NOMO-1 treated with dmso at 0.1 percent for 144 hours (cell line): ENCODE results near the gene S100A8.
"Not testable (repeated sequence)": the region's sequence is repeated elsewhere in the genome, so short reads cannot be mapped to it uniquely, and the experiment has no call there.

Experiments used
- DNase-seq: peaks from one replicate; lab custom pipeline; 2025; ENCODE audit not compliant: unreplicated experiment; lab: John Stamatoyannopoulos, UW

The S100A8 gene

DNA sequence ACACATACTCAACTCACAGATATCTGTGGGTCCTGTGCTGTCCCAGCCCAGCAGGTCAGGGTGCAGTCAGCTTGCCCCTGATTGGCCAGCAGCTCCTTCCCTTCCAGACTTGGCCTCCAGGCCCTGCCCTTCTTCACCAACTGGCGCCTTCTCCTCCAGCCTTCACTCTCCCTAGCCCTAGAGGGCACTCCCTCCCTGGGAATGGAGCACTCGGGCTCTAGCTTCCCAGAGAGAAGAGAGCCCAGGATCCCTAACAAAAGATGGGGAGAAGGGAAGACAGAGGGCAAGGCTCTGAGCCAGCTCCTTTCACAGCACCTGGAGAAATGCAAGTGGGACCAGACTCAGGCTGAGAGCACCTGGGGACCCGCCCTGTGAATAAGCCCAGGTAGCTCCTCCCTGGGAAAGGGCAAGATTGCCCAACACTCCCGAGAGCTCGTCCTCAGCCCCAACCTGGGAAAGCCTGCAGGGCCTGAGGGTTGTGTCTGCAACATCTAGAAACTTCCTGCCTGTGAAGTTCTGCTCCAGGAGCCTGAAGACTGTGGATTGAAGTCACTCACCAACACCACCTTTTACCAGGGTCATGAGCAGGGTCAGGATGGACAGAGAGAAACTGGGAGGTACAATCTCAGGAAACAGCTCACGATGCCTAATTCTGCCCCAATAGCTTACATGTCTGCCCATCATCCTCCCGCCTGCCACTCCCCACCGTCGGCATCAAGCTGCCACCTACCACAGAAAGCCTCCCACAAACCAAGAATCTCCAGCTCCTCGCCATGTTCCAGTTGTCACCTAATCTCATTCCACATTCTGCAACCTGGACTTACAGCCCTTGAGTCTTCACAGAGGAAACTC is 42.1 kb downstream of the S100A8 start, which contains the start of gene PGLYRP4:
PGLYRP4 (minus strand) TSS at position 331 of the 852 bp plus-strand sequence. CDS start 909 bp downstream, outside the sequence.
- DNase-seq, result no peak

DNA sequence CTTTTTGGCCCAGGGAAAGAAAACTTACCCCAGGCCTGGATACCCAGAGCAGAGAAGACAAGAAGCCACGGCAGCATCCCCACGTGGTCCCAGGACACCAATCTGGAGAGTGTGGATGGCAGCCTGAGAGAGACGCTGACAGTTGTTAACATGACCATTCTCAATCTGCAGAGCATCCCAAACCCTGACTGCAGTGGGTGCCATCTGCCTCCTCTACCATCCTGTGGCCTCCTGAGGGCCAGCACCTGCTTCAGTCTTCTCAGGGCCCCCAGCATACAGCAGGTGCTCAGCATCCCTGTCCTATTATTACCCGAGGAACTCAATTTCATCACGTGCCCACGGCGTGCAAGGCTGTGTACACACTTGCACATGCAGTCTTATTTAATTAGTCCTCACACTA is 43.0 kb downstream of the S100A8 start:
- DNase-seq, result no peak

DNA sequence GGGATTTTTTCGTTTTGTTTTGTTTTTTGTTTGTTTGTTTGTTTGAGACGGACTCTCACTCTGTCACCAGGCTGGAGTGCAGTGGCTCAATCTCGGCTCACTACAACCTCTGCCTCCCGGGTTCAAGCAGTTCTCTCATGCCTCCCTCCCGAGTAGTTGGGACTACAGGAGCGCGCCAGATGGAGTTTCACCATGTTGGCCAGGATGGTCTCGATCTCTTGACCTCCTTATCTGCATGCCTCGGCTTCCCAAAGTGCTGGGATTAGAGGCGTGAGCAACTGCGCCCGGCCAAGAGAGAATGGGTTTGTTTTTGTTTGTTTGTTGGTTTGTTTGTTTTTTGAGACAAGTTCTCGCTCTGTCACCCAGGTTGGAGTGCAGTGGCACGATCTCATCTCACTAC is 43.8 kb downstream of the S100A8 start:
- not testable (repeated sequence) for DNase-seq

DNA sequence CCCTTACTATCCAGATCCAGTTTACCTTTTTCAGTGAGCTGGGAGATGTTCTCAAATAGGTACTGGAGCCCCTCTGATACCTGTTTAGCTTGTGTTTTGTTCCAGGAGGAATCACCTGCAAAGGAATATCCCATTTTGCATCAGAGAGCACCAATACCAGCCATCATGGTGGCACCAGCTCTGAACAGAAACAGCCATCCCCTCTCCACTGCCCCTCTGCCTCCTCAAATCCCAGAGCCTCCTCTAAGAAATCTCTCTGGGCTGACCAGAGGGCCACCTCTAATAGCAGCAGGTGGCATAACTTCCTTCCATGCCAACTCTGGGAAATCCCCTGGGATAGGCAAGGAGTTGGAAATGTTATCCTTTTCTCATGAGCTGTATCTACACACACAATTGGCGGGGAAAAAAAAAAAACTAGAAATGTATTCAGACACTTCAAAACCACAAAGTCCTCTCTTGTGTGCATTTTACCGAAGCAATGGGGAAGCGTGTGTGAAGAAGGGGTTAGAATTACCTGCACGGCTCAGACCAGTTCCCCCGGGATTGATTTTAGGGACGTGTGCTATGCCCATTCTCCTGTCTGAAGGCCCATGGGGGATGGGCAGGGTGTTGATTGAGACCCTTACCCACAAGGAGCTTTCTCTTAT is 44.7 kb downstream of the S100A8 start:
- DNase-seq, result no peak

DNA sequence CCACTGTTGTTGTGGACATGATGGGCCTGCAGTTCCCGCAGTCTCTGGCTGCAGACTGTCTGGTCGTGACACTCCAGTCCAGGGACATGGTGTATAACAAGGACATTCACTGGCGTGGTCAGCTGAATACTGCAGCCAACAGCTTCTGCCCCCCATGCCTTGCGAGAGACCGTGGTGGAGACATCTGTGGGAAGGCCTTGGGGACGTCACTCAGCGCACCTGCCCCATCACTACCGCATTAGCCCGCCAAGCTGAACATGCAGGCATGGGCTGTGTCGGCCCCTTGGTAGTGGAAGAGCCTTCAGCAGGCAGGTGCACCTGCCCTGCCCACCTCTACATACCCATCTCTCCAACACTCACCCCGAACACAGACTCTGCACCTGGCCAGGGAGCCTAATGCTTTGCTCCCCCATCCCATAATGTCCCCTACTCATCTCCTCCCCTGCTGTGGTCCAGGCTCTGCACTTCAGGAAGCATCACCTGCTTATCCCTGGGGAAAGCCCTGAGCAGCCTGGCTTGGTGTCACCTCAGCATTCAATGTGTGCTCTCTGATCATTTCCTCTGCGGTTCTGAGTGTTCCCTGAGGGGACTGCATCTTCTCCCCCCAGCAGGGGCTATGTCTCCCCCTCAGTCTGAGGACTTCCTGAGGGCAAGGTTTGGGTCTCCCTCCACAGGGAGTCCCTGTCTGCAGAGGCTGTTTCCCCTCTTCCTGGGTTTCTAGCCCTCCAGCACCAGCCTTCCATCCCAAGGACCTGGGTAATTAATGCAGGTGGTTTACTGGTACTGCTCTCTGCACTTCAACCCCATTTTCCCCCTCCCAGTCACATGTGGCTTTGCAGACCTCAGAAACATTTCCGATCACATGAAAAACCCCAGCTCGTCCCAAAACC is 45.4 kb downstream of the S100A8 start:
- no peak for DNase-seq

DNA sequence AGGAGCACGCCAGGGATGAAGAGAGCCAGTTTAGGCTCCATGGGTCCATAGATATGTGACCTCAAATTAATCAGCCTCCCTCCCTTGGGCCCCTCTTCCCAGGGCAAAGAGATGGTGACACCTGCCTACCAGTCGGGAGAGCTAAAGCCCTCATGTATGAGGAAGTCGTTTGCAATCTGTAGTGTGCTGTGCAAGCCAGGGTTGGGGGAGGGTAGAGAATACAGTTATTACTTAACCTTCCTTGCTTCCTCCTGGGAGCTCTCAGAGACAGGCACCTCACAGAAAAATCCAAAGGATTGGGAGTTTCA is 46.2 kb downstream of the S100A8 start:
- peak; percentile 75 for DNase-seq

DNA sequence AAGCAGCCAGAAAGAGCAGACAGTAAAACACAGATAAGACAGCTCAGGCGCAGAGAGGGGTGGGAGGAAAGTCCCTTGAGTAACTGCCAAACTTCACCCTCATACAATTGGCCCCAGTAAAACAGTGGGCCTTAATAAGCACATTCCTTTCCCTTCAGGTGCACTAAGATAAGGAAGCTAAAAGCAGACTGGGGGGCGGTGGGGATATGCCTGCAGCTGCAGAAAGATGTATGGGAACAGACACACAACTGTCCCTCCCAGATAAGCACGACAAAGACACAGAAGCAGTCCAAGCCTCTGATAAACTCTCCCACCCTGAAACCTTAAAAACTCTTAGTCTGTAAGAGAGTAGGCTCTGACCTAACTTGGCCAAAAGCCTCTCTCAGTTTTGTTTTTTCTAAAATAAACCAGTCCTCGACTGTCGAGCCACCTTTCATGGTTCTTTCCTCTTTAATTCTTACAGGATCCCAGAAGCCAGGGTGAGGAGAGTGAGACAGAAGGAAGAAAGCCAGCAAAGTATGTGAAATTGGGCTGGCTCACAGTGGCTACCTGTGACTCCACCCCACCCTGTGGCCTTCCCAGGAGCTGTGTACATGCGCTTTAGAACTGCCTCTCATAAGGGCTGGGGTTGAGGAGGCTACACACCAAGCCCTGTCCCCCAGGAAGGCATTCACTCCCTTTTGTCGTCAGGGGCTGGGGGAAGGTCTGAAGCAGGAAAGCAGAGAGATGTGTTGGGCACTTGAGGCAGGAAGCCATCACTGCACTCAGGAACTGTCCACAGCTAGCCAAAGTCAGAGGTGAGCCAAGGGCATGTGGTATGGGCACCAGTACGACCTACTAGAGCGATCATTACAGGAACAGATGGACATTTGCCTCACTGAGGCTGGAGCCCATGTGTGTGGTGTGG is 46.8 kb downstream of the S100A8 start:
- no peak for DNase-seq

DNA sequence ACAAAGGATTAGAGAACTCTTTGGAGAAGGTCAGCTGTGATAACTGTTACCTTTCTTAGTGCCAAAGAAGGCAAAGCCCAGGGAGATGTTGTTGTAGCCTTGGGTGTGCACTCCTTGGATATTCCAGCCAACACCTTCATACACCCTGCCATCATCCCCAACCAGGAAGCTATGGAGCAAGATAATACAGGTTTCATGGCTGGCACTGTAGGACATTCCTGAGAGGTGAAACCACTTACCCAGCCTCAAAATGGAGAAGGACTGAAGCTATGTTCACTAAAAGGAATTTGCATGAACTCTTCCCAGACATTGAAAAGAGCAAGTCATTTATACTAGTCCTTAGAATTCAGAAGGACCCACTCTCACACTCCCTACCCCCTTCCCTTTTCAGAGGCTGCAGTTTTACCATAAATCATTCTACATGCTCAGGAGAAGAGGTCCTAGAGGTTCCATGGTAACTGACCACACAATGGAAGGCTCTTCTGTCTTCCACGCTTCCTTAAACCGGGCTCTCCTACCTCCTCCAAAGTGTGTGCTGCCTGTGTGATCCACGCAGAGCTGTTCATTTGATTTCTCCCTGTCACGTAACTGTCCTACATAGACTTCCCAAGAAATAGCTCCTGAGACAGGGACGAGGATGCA is 47.7 kb downstream of the S100A8 start:
- no peak for DNase-seq

DNA sequence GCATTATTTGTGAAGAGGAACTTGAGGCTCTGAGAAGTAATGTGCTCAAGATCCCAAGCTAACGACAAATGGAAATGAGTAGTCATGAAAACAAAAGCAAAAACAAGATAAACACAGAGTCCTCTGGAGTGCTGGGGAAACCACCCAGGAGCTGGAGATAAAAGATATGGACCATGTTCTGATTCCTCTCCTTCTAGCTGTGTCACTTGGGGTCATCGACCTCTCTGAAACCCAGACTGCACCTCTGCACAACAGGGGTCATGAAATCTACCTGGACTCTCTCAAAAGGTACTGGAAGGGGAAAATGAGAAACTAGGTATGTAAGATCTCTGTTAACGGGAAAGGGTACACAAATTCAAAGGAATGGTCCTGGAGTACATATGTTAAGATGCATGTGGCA is 48.7 kb downstream of the S100A8 start:
- DNase-seq, result no peak

DNA sequence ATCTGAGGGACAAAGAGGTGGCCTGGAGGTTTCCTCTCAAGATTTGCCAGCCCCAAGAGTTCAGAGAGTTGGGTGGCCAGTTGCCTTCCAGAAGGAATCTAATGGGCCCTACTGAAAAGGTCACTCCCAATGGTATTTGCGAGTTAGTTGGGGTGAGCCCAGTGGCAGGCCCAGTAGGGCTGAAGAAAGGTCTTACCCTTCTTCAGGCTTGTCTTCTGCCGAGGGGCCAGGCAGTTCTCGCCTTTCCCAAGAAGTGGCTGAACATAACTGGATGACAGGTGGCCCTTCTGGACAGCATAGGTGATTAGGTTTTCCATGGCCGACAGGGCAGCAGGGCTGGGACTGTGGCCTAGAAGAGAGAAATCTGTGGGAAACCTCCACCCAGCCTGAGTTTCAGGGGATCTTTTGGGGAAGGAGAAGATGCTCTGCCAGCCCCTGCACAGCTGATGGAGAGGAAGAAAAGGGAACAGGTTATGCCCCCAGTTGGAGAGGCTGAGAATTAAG is 49.4 kb downstream of the S100A8 start:
- DNase-seq, result no peak

DNA sequence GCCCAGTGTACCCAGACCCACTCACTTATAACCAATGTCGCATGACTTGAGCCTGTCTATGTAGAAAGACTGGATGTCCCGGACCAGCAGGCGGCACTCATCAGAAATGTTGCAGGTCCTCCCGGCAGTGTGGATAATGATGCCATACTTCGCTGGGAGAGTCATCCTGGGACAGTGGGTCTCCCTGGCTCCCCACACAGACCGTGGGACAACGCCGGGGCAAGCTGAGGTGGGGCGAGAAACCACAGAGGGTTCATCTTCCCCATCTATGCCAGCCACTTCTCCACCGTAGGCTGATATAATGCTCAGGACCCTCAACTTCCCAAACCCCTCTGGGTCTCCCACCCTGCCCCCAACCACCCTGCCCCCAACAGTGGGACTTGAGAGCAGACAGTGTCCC is 50.5 kb downstream of the S100A8 start:
- no peak for DNase-seq
